ENCODE data around the gene SLC7A1.

The SLC7A1 gene

GRCh38 chr13:29582171-29582570 lies 13.3 kb downstream of the SLC7A1 start:
- no peak for DNase-seq

GRCh38 chr13:29581666-29582065 lies 13.8 kb downstream of the SLC7A1 start:
- DNase-seq: no peak

- no peak for DNase-seq
Observed at GRCh38 chr13:29579094-29579493, 16.4 kb downstream of the SLC7A1 start.

- DNase-seq: no peak
Observed at GRCh38 chr13:29578300-29579085, 17.0 kb downstream of the SLC7A1 start.

- DNase-seq: no peak
Observed at GRCh38 chr13:29577136-29578051, 18.1 kb downstream of the SLC7A1 start.

- no peak for DNase-seq
Observed at GRCh38 chr13:29576581-29576980, 18.9 kb downstream of the SLC7A1 start.

- DNase-seq: no peak
Observed at GRCh38 chr13:29575098-29575497, 20.4 kb downstream of the SLC7A1 start.

- no peak for DNase-seq
Observed at GRCh38 chr13:29573190-29573589, 22.3 kb downstream of the SLC7A1 start.

- DNase-seq: no peak
Observed at GRCh38 chr13:29572575-29572974, 22.9 kb downstream of the SLC7A1 start.

GRCh38 chr13:29571876-29572570 lies 23.5 kb downstream of the SLC7A1 start:
- no peak for DNase-seq

GRCh38 chr13:29570051-29570654 lies 25.3 kb downstream of the SLC7A1 start:
- DNase-seq: no peak

GRCh38 chr13:29569253-29570050 lies 26.0 kb downstream of the SLC7A1 start:
- no peak for DNase-seq

GRCh38 chr13:29568731-29569130 lies 26.8 kb downstream of the SLC7A1 start:
- DNase-seq: no peak

GRCh38 chr13:29567411-29567810 lies 28.1 kb downstream of the SLC7A1 start:
- DNase-seq: no peak

- no peak for DNase-seq
Observed at GRCh38 chr13:29566206-29566605, 29.3 kb downstream of the SLC7A1 start.

- DNase-seq: no peak
Observed at GRCh38 chr13:29564818-29565217, 30.7 kb downstream of the SLC7A1 start.

- DNase-seq: no peak
Observed at GRCh38 chr13:29564373-29564772, 31.1 kb downstream of the SLC7A1 start.

- DNase-seq: no peak
Observed at GRCh38 chr13:29563941-29564340, 31.5 kb downstream of the SLC7A1 start.

GRCh38 chr13:29562786-29563438 lies 32.6 kb downstream of the SLC7A1 start:
- no peak for DNase-seq

GRCh38 chr13:29561918-29562317 lies 33.6 kb downstream of the SLC7A1 start:
- no peak for DNase-seq

GRCh38 chr13:29556742-29557141 lies 38.7 kb downstream of the SLC7A1 start:
- DNase-seq: no peak

- DNase-seq: no peak
Observed at GRCh38 chr13:29551214-29551613, 44.3 kb downstream of the SLC7A1 start.
